IgD-negative memory B cell (primary cell): ENCODE measurements around the gene RGS12. TPM values are rescaled to one million over a fixed set of nuclear protein-coding genes. Genes with fewer than 3 reads are reported as not detected.

Experiments
- H3K27ac Mint-ChIP-seq, 3 donors: one replicate each; pipeline ENCODE4 v1.8.0; 2020 to 2022; ENCODE audit warnings: mild to moderate bottlenecking in 3 of 3, mixed read lengths in 3 of 3, moderate library complexity in 1 of 3
- H3K27me3 Mint-ChIP-seq: one replicate; pipeline ENCODE4 v1.8.0; 2021; ENCODE audit warnings: mixed read lengths
- H3K36me3 Mint-ChIP-seq: one replicate; pipeline ENCODE4 v1.8.0; 2020; ENCODE audit warnings: mild to moderate bottlenecking, mixed read lengths
- H3K4me1 Mint-ChIP-seq, 3 donors: one replicate each; pipeline ENCODE4 v1.8.0; 2020 to 2022; ENCODE audit warnings: mixed read lengths in 3 of 3, mild to moderate bottlenecking in 1 of 3
- H3K4me3 Mint-ChIP-seq, 4 donors: one replicate each; pipeline ENCODE4 v1.8.0; 2020 to 2022; ENCODE audit warnings: mild to moderate bottlenecking in 4 of 4, mixed read lengths in 4 of 4, moderate library complexity in 3 of 4
- H3K9me3 Mint-ChIP-seq, 3 donors: one replicate each; pipeline ENCODE4 v1.8.0; 2020 to 2021; ENCODE audit warnings: mixed read lengths in 3 of 3, mild to moderate bottlenecking in 1 of 3
- polyA plus RNA-seq: library from polyadenylated mRNA; unstranded; fragments of 300-500 nt; fragmentation: Illumina TruSeq; gene quantifications from one replicate; pipeline ENCODE4 v1.2.3, GENCODE V29; 2021

Gene RGS12
- polyA plus RNA-seq, 1 donor from 2014 or later: 0.81 TPM

GRCh38 chr4:3331511-3332394, 38.9 kb downstream of the RGS12 start:
- no peaks in the 10 kb centered on the region for H3K27me3 Mint-ChIP-seq
- H3K9me3 Mint-ChIP-seq: peaks cover 0 to 1% (median 0%) of the 10 kb centered on the region in 3 donors
- H3K27ac Mint-ChIP-seq: no peak overlapping the region
- H3K36me3 Mint-ChIP-seq: no peaks in the 10 kb centered on the region
- peaks cover 0 to 5% (median 4%) of the 10 kb centered on the region in 3 donors for H3K4me1 Mint-ChIP-seq
- H3K4me3 Mint-ChIP-seq: no peak overlapping the region

DNA sequence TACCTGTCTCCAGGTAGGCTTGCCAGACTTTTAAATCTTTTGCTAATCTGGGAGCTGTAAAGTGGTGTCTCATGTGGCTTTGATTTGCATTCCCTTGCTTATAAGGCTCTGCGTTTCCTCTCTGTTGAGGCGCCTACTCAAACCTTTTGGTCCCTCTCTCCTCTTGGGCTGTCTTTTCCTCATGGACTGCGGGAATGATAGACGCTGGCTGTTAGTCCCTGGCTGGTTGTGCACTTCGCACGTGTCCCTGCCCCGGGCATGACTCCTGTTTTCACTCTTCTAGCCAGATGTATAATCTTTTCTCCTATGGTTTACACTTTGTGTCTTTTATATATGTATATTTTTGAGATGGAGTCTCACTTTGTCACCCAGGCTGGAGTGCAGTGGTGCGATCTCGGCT, 39.7 kb downstream of the RGS12 start:
- Mint-ChIP-seq H3K27me3 (peaks cover 1% of the 10 kb centered on the region), H3K9me3 (peaks cover 0 to 1% (median 0%) of the 10 kb centered on the region in 3 donors), H3K36me3 (no peaks in the 10 kb centered on the region), H3K4me3 (no peak overlapping the region), H3K4me1 (peaks cover 0 to 5% (median 4%) of the 10 kb centered on the region in 3 donors), H3K27ac (no peak overlapping the region)

DNA sequence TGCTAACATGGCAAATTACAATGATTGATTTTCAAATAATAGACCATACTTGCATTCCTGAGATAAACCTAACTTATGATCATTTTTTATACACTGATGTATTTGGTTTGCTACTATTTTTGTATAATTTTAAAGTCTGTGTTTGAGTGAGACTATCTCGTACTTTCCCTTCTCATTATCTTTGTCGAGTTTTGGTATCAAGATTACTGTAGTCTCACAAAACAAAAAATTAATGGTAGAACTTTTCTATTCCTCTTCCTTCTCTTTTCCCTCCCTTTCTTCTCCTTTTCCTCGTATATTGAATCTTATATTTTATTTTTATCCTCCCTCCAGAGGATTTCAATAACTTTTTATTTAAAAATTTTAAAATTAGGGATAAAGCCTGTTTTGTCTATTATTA, 41.5 kb downstream of the RGS12 start:
- peaks cover 1% of the 10 kb centered on the region for H3K27me3 Mint-ChIP-seq
- peaks cover 0 to 5% (median 4%) of the 10 kb centered on the region in 3 donors for H3K4me1 Mint-ChIP-seq
- H3K36me3 Mint-ChIP-seq: no peaks in the 10 kb centered on the region
- H3K4me3 Mint-ChIP-seq: no peak overlapping the region
- no peak overlapping the region for H3K27ac Mint-ChIP-seq
- H3K9me3 Mint-ChIP-seq: peaks cover 0 to 1% (median 0%) of the 10 kb centered on the region in 3 donors

- Mint-ChIP-seq H3K4me3 (no peak overlapping the region), H3K9me3 (peaks cover 0 to 1% (median 0%) of the 10 kb centered on the region in 3 donors), H3K4me1 (peaks cover 0 to 5% (median 4%) of the 10 kb centered on the region in 3 donors), H3K27me3 (peaks cover 1% of the 10 kb centered on the region), H3K27ac (no peak overlapping the region), H3K36me3 (no peaks in the 10 kb centered on the region)
Measured at GRCh38 chr4:3335385-3335784, 42.6 kb downstream of the RGS12 start.

DNA sequence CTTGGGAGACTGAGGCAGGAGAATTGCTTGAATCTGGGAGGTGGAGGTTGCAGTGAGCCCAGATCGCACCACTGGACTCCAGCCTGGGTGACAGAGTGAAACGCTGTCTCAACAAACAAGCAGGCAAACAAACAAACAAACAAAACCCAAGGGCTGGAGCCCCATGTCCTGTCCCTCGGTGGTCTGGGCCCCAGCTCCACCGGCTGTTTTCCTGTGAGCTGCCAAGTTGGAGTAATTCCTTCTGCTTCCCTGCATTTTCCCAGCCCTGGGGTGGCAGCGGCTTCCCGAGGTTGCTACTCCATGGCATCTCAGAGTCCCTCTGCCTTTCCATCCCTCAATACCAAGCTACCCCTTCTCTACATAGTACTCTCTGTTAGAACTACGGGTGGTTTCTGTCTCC, 43.2 kb downstream of the RGS12 start:
- H3K4me3 Mint-ChIP-seq: no peak overlapping the region
- H3K27me3 Mint-ChIP-seq: peaks cover 1% of the 10 kb centered on the region
- peaks cover 0 to 1% (median 0%) of the 10 kb centered on the region in 3 donors for H3K9me3 Mint-ChIP-seq
- H3K4me1 Mint-ChIP-seq: peaks cover 0 to 5% (median 4%) of the 10 kb centered on the region in 3 donors
- no peak overlapping the region for H3K27ac Mint-ChIP-seq
- H3K36me3 Mint-ChIP-seq: no peaks in the 10 kb centered on the region

GRCh38 chr4:3336382-3337356, 43.8 kb downstream of the RGS12 start:
- H3K27me3 Mint-ChIP-seq: peaks cover 1% of the 10 kb centered on the region
- H3K4me3 Mint-ChIP-seq: no peak overlapping the region
- peaks cover 0 to 1% (median 0%) of the 10 kb centered on the region in 3 donors for H3K9me3 Mint-ChIP-seq
- no peak overlapping the region for H3K27ac Mint-ChIP-seq
- H3K36me3 Mint-ChIP-seq: no peaks in the 10 kb centered on the region
- peaks cover 0 to 5% (median 4%) of the 10 kb centered on the region in 3 donors for H3K4me1 Mint-ChIP-seq

DNA sequence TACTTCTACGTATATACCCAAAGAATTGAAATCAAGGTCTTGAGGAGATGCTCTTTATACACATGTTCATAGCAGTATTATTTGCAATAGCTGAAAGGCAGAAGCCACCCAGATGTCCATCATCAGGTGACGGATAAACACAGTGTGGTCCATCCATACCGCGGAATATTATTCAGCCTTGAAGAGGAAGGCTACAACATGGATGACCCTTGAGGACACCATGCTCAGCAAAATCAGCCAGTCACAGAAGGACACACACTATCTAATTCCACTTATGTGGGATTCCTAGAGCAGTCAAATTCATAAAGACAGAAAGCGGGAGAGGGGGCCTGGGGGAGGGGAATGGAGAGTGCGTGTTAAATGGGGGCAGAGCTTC, 44.5 kb downstream of the RGS12 start:
- Mint-ChIP-seq H3K27ac (no peak overlapping the region), H3K4me3 (no peak overlapping the region), H3K4me1 (peaks cover 0 to 6% (median 5%) of the 10 kb centered on the region in 3 donors)

GRCh38 chr4:3337811-3338210, 45.0 kb downstream of the RGS12 start:
- Mint-ChIP-seq H3K4me1 (peaks cover 0 to 5% (median 3%) of the 10 kb centered on the region in 3 donors), H3K9me3 (no peaks in the 10 kb centered on the region)

More for the DNA sequence above, 44.5 kb downstream of the RGS12 start:
- H3K36me3 Mint-ChIP-seq: no peaks in the 10 kb centered on the region
- H3K9me3 Mint-ChIP-seq: no peaks in the 10 kb centered on the region
- H3K27me3 Mint-ChIP-seq: peaks cover 1% of the 10 kb centered on the region

DNA sequence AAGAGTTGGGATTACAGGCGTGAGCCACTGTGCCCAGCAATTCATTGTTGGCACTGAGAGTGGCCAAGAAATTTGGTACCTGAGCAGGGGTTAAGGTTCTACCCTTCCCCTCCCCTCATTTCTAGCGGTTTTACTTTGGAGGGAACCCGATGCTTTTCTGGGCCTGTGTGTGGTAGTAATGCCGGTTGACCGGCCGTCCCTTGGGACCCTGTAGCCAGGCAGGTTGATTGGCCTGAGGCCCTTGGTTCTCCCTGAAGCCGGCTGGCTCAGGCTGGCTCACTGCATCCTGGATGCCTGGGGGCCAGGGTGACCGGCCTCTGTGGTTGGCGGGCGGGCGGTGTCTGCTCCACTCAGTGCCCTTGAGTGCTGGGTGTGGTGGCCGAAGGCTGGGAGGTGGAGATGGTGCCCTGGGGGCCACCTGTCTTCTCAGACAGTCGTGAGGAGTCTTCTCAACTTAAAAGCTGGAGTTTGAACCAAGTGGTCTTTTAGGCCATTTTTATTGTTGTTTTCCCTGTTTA, 45.6 kb downstream of the RGS12 start:
- Mint-ChIP-seq H3K36me3 (no peaks in the 10 kb centered on the region), H3K27me3 (peaks cover 1% of the 10 kb centered on the region), H3K27ac (no peak overlapping the region), H3K4me3 (no peak overlapping the region), H3K4me1 (peaks cover 0 to 7% (median 3%) of the 10 kb centered on the region in 3 donors), H3K9me3 (no peaks in the 10 kb centered on the region)

More at GRCh38 chr4:3337811-3338210, 45.0 kb downstream of the RGS12 start:
- Mint-ChIP-seq H3K36me3 (no peaks in the 10 kb centered on the region), H3K27me3 (peaks cover 1% of the 10 kb centered on the region), H3K27ac (no peak overlapping the region), H3K4me3 (no peak overlapping the region)

DNA sequence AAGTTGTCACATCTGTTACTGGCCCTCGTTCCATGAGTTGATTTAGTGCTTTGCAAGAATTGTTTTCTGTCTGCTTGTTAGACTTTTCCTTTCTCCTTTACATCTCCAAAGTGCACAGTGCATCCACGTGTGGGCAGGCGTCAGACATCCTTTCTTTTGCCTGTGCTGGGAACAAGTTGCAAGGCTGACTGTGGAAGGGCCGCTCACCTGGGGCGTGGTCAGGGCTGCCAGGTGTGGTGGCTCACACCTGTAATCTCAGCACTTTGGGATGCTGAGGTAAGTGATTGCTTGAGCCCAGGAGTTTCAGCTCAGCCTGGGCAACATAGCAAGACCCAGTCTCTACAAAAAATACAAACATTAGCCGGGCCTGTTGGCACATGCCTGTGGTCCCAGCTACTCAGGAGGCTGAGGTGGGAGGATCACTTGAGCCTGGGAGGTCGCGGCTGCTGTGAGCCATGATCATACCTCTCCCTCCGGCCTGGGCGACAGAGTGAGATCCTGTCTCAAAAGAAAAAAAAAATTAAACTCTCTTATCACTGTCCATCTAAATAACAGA, 46.2 kb downstream of the RGS12 start:
- peaks cover 1% of the 10 kb centered on the region for H3K27me3 Mint-ChIP-seq
- H3K4me3 Mint-ChIP-seq: no peak overlapping the region
- peaks cover 0 to 7% (median 3%) of the 10 kb centered on the region in 3 donors for H3K4me1 Mint-ChIP-seq
- H3K27ac Mint-ChIP-seq: no peak overlapping the region
- H3K36me3 Mint-ChIP-seq: no peaks in the 10 kb centered on the region
- H3K9me3 Mint-ChIP-seq: no peaks in the 10 kb centered on the region

- H3K27ac Mint-ChIP-seq: no peak overlapping the region
- no peak overlapping the region for H3K4me3 Mint-ChIP-seq
- no peaks in the 10 kb centered on the region for H3K9me3 Mint-ChIP-seq
- no peaks in the 10 kb centered on the region for H3K36me3 Mint-ChIP-seq
- peaks cover 1% of the 10 kb centered on the region for H3K27me3 Mint-ChIP-seq
- H3K4me1 Mint-ChIP-seq: peaks cover 0 to 7% (median 3%) of the 10 kb centered on the region in 3 donors
Measured at GRCh38 chr4:3339577-3339976, 46.8 kb downstream of the RGS12 start.

DNA sequence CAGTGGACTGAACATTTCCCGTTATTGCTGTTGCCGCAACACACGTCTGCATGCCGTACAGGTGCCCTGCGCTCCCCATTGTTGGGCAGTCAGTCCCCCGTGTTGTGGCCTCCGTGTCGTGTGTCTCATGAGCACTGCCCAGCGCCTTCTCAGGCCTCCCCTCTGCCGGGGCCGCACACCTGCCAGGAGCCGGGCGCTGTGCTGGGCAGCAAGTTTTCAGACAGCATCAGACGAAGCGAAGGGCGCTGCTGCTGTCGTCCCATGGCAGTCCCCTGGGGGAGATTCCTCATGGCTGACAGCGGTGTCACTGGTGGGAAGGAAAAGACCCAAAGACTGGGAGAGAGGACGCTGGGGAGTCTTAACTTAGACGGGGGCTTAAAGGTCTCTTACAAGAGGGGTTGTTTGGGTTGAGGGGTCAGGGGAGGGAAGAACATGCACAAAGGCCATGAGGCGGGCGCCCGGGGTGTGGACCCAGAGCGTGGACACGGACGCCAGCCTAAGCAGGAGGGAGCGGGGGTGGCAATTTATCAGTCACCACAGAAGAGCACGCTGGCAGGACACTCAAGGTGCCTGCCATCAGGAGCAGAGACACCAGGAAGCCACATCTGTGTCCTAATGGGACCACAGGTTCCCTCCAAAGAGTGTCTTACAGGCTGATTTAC, 47.3 kb downstream of the RGS12 start:
- H3K4me3 Mint-ChIP-seq: no peak overlapping the region
- H3K4me1 Mint-ChIP-seq: peaks cover 0 to 4% (median 0%) of the 10 kb centered on the region in 3 donors
- H3K27me3 Mint-ChIP-seq: peaks cover 1% of the 10 kb centered on the region
- no peak overlapping the region for H3K27ac Mint-ChIP-seq
- no peaks in the 10 kb centered on the region for H3K36me3 Mint-ChIP-seq
- no peaks in the 10 kb centered on the region for H3K9me3 Mint-ChIP-seq

DNA sequence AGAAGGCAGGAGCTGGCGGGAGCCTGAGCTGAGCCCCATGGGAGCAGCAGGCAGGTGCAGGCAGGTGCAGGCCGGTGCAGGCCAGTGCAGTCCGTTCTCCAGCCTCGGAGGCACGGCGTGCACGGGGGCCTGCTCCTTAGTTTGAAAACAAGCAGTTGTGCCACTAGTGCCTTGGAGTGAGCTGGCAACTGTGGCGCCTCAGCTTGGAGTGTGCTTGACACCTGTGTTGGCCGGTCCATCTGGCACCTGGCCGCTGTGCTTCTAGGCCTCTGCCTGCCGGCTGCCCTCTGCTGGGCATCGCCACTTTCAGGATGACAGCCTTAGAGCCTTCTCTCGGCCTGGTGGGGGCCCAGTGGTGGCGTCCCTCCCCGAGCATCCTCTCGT, 47.9 kb downstream of the RGS12 start:
- Mint-ChIP-seq H3K4me3 (no peak overlapping the region), H3K27ac (no peak overlapping the region), H3K4me1 (peaks cover 0 to 4% (median 0%) of the 10 kb centered on the region in 3 donors), H3K9me3 (no peaks in the 10 kb centered on the region), H3K27me3 (peaks cover 1% of the 10 kb centered on the region), H3K36me3 (no peaks in the 10 kb centered on the region)

GRCh38 chr4:3341760-3342159, 48.9 kb downstream of the RGS12 start:
- peaks cover 5 to 10% (median 7%) of the 10 kb centered on the region in 3 donors for H3K4me1 Mint-ChIP-seq
- no peaks in the 10 kb centered on the region for H3K9me3 Mint-ChIP-seq
- H3K27ac Mint-ChIP-seq: no peak overlapping the region
- H3K27me3 Mint-ChIP-seq: peaks cover 1% of the 10 kb centered on the region
- no peaks in the 10 kb centered on the region for H3K36me3 Mint-ChIP-seq
- H3K4me3 Mint-ChIP-seq: no peak overlapping the region
